ENCODE data around the gene HNF4A.

The HNF4A gene

GRCh38 chr20:44394452-44394701 lies 38.9 kb downstream of the HNF4A start:
- Mint-ChIP-seq H3K4me3 (no peak overlapping the region), H3K36me3 (no peaks in the 10 kb centered on the region), H3K4me1 (no peaks in the 10 kb centered on the region), H3K27ac (no peak overlapping the region), H3K27me3 (peaks cover 38% of the 10 kb centered on the region), H3K9me3 (no peaks in the 10 kb centered on the region)
- no peak for ATAC-seq

DNA sequence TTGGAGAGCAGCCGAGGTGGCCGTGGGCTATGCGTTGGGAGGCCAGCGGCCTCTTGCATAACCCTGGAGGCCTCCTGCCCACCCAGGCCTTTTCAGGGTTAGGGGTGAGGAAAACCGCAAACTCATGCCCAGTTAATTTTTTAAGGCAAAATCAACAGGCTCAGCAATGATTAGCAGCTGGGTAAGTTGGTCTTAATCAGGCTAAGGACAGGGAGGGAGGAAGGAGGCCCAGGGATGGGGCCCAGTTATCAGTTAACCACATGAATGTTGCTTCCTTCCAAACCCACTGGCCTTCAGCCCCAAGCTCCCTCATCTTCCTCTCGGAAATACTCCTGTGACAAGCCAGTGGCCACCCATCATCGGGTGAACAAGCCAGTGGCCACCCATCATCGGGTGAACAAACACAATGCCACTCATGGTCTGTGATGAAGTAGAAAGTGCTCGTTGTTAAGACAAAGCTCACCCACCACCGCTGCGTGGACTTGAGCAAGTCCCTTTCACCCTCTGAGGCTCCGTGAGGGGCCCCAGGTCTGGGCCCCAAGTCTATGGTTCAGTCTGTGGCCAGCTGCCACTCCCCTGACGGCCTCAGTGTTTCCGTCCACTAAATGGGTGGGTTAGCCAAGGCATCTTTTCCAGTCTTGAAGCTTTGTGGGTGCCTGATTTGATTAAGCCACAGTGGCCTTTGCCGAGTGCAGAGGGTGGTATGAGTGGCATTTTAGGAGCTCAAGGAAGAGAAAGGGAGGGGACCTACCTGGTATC lies 39.4 kb downstream of the HNF4A start:
- H3K27me3 Mint-ChIP-seq, result peaks cover 38% of the 10 kb centered on the region
- H3K4me3 Mint-ChIP-seq, result no peak overlapping the region
- H3K36me3 Mint-ChIP-seq, result no peaks in the 10 kb centered on the region
- H3K4me1 Mint-ChIP-seq, result no peaks in the 10 kb centered on the region
- no peaks in the 10 kb centered on the region for H3K9me3 Mint-ChIP-seq
- no peak for ATAC-seq
- no peak overlapping the region for H3K27ac Mint-ChIP-seq

DNA sequence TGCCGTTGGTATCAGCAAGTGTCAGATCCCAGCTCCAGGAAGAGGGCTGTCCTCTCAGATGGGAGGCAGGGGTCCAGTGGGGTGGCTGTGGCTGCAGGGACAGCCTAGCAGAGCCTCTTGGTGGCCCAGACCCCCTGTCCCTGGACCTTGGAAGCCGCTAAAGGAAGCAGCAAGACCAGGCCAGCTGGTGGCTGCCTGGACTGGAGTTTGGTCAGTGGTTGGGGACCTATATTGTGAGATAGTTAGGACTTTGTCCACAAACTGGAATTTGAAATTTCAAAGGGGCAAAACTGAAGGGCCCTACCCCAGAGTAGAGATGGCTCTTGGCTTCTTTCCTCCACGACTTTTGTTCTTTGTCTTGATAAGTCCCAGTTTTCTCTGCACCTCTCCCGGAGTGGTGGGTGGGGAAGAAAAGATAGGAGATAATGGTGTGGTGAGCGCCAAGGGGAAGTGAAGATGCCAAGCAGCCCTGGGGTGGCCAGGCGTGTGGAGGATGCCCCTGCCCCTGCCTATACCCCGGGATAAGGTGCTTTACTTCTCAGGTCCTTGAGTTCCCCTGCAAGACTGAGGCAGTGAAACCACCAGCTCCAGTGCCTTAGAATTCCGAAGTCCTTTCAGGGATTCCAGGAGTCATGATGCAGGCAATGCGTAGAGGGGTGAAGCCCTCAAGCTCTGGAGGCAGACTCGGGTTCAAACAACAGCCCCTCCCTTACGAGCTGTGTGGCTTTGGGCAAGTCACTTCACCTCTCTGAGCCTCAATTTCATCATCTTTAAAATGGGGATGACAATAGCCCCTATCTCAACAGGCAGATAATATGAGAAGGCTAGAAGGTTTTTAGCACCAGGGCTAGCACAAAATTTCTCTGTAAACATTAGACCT lies 40.2 kb downstream of the HNF4A start:
- H3K36me3 Mint-ChIP-seq, result no peaks in the 10 kb centered on the region

GRCh38 chr20:44396369-44397130 lies 41.1 kb downstream of the HNF4A start:
- no peaks in the 10 kb centered on the region for H3K4me1 Mint-ChIP-seq
- H3K27me3 Mint-ChIP-seq, result peaks cover 37% of the 10 kb centered on the region
- no peak overlapping the region for H3K4me3 Mint-ChIP-seq
- H3K27ac Mint-ChIP-seq, result no peak overlapping the region
- H3K36me3 Mint-ChIP-seq, result no peaks in the 10 kb centered on the region
- H3K9me3 Mint-ChIP-seq, result no peaks in the 10 kb centered on the region
- no peak for ATAC-seq

More for the DNA sequence above, 40.2 kb downstream of the HNF4A start:
- peaks cover 44% of the 10 kb centered on the region for H3K27me3 Mint-ChIP-seq
- H3K27ac Mint-ChIP-seq, result no peak overlapping the region
- H3K4me1 Mint-ChIP-seq, result no peaks in the 10 kb centered on the region
- ATAC-seq, result no peak
- no peak overlapping the region for H3K4me3 Mint-ChIP-seq
- H3K9me3 Mint-ChIP-seq, result no peaks in the 10 kb centered on the region

DNA sequence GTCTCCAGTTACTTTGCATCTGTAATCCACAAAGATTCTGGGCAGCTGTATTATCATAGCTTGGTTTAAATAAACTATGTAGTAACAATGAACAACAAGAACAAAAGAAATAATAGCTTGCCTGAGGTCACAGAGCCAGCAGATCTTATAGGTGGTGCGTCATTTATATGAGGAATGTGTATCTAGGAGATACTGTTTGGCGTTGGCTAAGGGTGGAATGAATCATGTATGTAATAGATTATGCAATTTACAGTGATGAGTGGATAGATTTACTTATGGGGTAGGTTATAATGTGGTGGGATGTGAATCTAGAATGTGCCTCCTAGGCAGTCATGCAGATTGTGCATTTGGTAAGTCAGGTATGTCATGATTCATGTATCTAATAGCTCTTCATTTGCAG lies 42.8 kb downstream of the HNF4A start:
- ATAC-seq, result no peak
- no peak overlapping the region for H3K27ac Mint-ChIP-seq
- H3K4me1 Mint-ChIP-seq, result no peaks in the 10 kb centered on the region
- H3K36me3 Mint-ChIP-seq, result no peaks in the 10 kb centered on the region
- no peak overlapping the region for H3K4me3 Mint-ChIP-seq
- H3K9me3 Mint-ChIP-seq, result no peaks in the 10 kb centered on the region
- peaks cover 45% of the 10 kb centered on the region for H3K27me3 Mint-ChIP-seq

- Mint-ChIP-seq H3K9me3 (no peaks in the 10 kb centered on the region), H3K4me3 (no peak overlapping the region), H3K4me1 (no peaks in the 10 kb centered on the region), H3K36me3 (no peaks in the 10 kb centered on the region), H3K27me3 (peaks cover 41% of the 10 kb centered on the region), H3K27ac (no peak overlapping the region)
- ATAC-seq, result no peak
Observed at GRCh38 chr20:44399446-44399845, 43.9 kb downstream of the HNF4A start.

GRCh38 chr20:44400671-44400969 lies 45.1 kb downstream of the HNF4A start:
- H3K4me1 Mint-ChIP-seq, result no peaks in the 10 kb centered on the region
- no peaks in the 10 kb centered on the region for H3K36me3 Mint-ChIP-seq
- ATAC-seq, result no peak
- peaks cover 37% of the 10 kb centered on the region for H3K27me3 Mint-ChIP-seq
- H3K27ac Mint-ChIP-seq, result no peak overlapping the region
- no peak overlapping the region for H3K4me3 Mint-ChIP-seq
- H3K9me3 Mint-ChIP-seq, result no peaks in the 10 kb centered on the region

- Mint-ChIP-seq H3K27me3 (peaks cover 31% of the 10 kb centered on the region), H3K36me3 (no peaks in the 10 kb centered on the region), H3K4me1 (no peaks in the 10 kb centered on the region), H3K9me3 (no peaks in the 10 kb centered on the region), H3K4me3 (no peak overlapping the region), H3K27ac (no peak overlapping the region)
- no peak for ATAC-seq
Observed at GRCh38 chr20:44400970-44401769, 45.7 kb downstream of the HNF4A start.

DNA sequence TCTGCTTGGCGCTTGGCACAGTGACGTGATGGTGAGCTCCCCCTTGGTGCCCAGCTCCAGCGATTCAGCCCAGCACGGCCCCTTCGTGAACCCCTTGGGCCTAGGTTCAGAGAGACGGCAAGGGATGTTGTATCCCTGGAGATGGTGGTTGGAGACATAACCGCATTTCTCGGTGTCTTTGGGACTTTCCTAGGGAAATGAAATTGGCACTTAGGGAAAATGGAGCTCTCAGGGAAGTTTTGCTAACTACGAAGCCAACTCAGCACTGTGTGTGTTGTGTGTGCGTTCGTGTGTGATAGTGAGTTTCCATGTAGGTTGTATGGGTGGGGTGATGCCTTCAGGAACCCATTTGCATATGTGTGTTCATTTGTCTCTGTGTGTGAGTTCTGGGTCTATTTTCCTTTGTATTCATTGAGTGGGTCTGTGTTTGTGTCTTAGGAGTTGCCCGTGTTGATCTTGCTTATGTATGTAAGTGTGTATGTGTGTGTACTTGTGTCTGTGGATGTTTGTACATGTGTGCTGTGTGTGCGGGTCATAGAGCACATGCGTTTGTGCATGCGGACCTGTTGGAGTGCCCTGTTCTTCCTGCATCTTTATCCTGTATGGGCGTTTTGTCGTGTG lies 46.4 kb downstream of the HNF4A start:
- Mint-ChIP-seq H3K27me3 (peaks cover 25% of the 10 kb centered on the region), H3K4me1 (no peaks in the 10 kb centered on the region), H3K36me3 (no peaks in the 10 kb centered on the region), H3K4me3 (no peak overlapping the region), H3K27ac (no peak overlapping the region), H3K9me3 (no peaks in the 10 kb centered on the region)
- no peak for ATAC-seq

DNA sequence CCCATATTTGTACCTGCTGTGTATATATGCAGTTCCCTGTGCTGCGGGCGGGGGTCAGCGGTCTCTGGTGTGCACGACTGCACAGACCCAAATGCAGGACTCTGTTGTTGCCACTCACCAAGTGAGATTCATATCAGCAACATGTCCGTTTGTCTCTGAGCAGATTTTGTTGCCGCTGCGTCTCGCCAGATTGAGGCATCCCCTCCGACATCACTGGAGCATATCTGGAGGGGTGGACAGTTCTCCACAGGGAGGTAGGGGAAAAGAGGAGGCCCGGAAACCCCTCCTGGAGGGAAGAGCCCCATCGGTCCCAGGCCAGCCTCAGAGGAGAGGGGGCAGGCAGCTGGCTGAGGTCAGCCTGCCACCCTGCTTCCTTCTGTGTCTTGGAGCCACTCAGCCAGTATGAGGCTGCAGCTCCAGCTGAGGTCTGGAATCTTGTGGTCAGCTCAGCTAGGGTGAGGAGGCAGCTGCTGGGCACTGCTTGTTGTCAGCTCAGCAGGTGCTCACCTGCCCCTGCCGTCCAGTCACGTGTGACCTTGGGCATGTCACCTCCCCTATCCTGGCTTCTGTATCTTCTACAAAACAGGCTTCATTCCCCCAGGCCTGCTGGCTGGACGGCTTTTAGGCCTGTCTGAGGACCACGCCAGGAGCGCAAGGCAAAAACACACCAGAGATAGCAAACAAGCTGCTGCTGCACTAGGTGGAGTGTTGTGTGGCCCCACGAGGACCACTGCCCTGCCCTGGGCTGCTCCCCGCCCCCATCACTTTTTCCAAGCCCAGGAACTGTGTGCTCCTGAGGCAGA lies 47.1 kb downstream of the HNF4A start:
- Mint-ChIP-seq H3K27ac (no peak overlapping the region), H3K36me3 (no peaks in the 10 kb centered on the region), H3K9me3 (no peaks in the 10 kb centered on the region), H3K4me3 (no peak overlapping the region), H3K27me3 (peaks cover 25% of the 10 kb centered on the region), H3K4me1 (no peaks in the 10 kb centered on the region)
- ATAC-seq, result no peak

DNA sequence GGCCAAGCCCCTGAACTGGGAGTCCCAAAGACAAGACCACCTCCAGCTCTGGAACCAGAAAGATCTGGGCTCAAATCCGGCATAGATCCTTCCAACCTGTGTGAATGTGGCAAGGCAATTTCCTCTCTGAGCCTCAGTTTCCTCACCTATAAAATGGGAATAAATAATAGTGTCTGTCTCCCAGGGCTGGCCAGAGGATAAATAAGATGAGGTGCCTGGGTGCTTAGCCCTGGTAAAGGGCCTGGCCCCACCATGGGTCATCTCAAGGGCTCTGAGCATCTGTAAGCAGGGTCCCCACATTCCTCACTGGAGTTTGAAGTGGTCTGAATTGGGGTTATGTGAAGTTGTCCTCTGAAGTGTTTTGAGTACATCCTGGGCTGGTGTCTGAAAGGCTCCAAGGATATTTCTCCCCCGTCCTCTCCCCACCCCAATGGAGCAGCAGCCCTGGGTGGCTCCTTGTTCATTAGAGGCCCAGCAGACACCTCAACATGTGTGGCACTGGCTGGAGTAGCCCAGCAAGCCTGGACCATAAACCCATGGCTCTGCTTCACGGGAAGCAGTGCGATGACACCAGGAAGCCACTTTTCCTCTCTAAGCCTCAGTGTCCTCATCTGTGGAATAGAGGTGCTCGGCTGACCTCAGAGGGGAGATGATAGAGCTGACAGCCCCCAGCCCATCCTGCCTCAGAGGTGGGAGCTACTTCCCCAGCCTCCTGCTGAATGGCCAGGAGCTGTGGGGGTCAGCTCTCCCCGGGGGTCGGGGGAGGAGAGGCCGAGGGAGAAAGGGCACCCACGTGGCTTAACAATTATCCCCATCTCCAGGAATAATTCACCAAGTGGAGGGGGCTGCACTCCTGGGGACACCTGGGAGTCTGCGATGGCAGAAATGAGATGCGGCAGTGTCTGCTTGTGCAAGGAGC lies 48.0 kb downstream of the HNF4A start:
- no peak for ATAC-seq

DNA sequence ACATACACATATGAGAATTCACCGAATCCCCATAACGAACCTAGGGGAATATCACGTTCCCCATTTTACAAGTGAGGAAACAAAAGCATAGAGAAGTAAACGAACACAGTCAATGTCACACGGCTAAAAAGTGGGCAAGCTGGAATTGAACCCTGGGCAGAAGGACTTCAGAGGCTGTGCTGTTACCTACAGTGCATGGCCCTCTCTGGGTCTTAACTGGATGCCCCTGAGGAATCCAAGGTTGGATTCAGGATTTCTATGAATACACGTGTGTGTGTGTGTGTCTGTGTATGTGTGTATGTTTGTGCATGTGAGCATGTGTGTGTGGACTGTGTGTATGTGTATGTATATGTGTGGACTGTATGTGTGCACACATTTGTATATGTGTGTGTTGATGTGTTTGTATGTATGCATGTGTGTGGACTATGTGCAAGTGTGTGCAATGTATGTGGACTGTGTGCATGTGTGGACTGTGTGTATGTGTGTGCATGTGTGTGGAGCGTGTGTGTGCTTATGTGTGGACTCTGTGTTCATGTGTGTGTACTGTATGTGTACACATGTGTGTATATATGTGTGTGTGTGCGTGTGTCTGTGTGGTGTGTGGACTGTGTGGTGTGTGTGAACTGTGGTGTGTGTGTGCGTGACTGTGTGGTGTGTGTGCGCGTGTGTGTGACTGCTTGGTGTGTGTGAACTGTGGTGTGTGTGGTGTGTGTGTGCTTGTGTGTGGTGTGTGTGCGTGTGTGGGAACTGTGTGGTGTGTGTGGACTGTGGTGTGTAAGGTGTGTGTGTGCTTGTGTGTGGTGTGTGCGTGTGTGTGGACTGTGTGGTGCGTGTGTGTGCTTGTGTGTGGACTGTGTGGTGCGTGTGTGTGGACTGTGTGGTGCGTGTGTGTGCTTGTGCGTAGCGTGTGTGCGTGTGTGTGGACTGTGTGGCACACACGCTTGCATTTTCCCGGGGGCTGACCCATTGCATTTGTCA lies 49.0 kb downstream of the HNF4A start:
- ATAC-seq, result no peak
- Mint-ChIP-seq H3K4me3 (no peak overlapping the region), H3K4me1 (no peaks in the 10 kb centered on the region), H3K36me3 (no peaks in the 10 kb centered on the region), H3K27me3 (peaks cover 29% of the 10 kb centered on the region), H3K27ac (no peak overlapping the region), H3K9me3 (no peaks in the 10 kb centered on the region)

More for the DNA sequence above, 48.0 kb downstream of the HNF4A start:
- Mint-ChIP-seq H3K36me3 (no peaks in the 10 kb centered on the region), H3K27ac (no peak overlapping the region), H3K4me1 (no peaks in the 10 kb centered on the region), H3K4me3 (no peak overlapping the region), H3K27me3 (peaks cover 25% of the 10 kb centered on the region), H3K9me3 (no peaks in the 10 kb centered on the region)

Measured in stimulated activated memory B cell treated with anti-CD40 and anti-IgM and Interleukin-4, amounts not matched to agents 10 μg/mL and 1 μg/mL and 100 μg/mL, for 72 hours (primary cell).